Measurements from ENCODE around the gene E2F8.

The E2F8 gene

GRCh38 chr11:19225581-19225980 lies 15.2 kb downstream of the E2F8 start:
- in situ Hi-C loops (cut with MboI; ENCODE audit: low sequenced_read_pairs) = no loop called here

- in situ Hi-C loops (cut with MboI; ENCODE audit: low sequenced_read_pairs) = no loop called here
Measured at GRCh38 chr11:19225123-19225522, 15.6 kb downstream of the E2F8 start.

GRCh38 chr11:19220903-19221724 lies 19.6 kb downstream of the E2F8 start:
- in situ Hi-C loops (cut with MboI; ENCODE audit: low sequenced_read_pairs) = no loop called here

GRCh38 chr11:19218786-19219460 lies 21.8 kb downstream of the E2F8 start:
- in situ Hi-C loops (cut with MboI; ENCODE audit: low sequenced_read_pairs) = no loop called here

GRCh38 chr11:19218216-19218615 lies 22.5 kb downstream of the E2F8 start:
- in situ Hi-C loops (cut with MboI; ENCODE audit: low sequenced_read_pairs) = no loop called here

- in situ Hi-C loops (cut with MboI; ENCODE audit: low sequenced_read_pairs) = no loop called here
Measured at GRCh38 chr11:19216709-19217374, 23.9 kb downstream of the E2F8 start.

GRCh38 chr11:19216021-19216420 lies 24.7 kb downstream of the E2F8 start:
- in situ Hi-C loops (cut with MboI; ENCODE audit: low sequenced_read_pairs) = no loop called here

GRCh38 chr11:19209617-19210370 lies 31.0 kb downstream of the E2F8 start:
- in situ Hi-C loops (cut with MboI; ENCODE audit: low sequenced_read_pairs) = no loop called here

GRCh38 chr11:19208959-19209546 lies 31.7 kb downstream of the E2F8 start:
- in situ Hi-C loops (cut with MboI; ENCODE audit: low sequenced_read_pairs) = no loop called here

GRCh38 chr11:19208181-19208580 lies 32.6 kb downstream of the E2F8 start:
- in situ Hi-C loops (cut with MboI; ENCODE audit: low sequenced_read_pairs) = no loop called here

- in situ Hi-C loops (cut with MboI; ENCODE audit: low sequenced_read_pairs) = no loop called here
Measured at GRCh38 chr11:19204836-19205235, 35.9 kb downstream of the E2F8 start.

GRCh38 chr11:19201737-19202605 lies 38.8 kb downstream of the E2F8 start, which contains the start of gene CSRP3:
CSRP3 (minus strand) TSS chr11:19201983; CDS start chr11:19192448, 9,535 bp downstream.
- in situ Hi-C loops (cut with MboI; ENCODE audit: low sequenced_read_pairs) = no loop called here

- in situ Hi-C loops (cut with MboI; ENCODE audit: low sequenced_read_pairs) = no loop called here
Measured at GRCh38 chr11:19200410-19201201, 40.1 kb downstream of the E2F8 start.

- in situ Hi-C loops (cut with MboI; ENCODE audit: low sequenced_read_pairs) = no loop called here
Measured at GRCh38 chr11:19199771-19200170, 41.0 kb downstream of the E2F8 start.

- in situ Hi-C loops (cut with MboI; ENCODE audit: low sequenced_read_pairs) = no loop called here
Measured at GRCh38 chr11:19199048-19199447, 41.7 kb downstream of the E2F8 start.

- in situ Hi-C loops (cut with MboI; ENCODE audit: low sequenced_read_pairs) = no loop called here
Measured at GRCh38 chr11:19196432-19196831, 44.3 kb downstream of the E2F8 start.

GRCh38 chr11:19194620-19195308 lies 46.0 kb downstream of the E2F8 start:
- in situ Hi-C loops (cut with MboI; ENCODE audit: low sequenced_read_pairs) = no loop called here

- in situ Hi-C loops (cut with MboI; ENCODE audit: low sequenced_read_pairs) = no loop called here
Measured at GRCh38 chr11:19193916-19194315, 46.8 kb downstream of the E2F8 start.

All from hTERT RPE-1 (cell line).